GM19468 (cell line): ENCODE measurements around the gene TOP1.
"Not testable (repeated sequence)": the region's sequence is repeated elsewhere in the genome, so short reads cannot be mapped to it uniquely, and the experiment has no call there.

Experiments
- ATAC-seq: cut with Tn5 transposase; IDR thresholded peaks from one replicate; pipeline ENCODE4 v1.9.1; 2021; ENCODE audit warnings: mild to moderate bottlenecking, moderate library complexity, moderate number of reproducible peaks; ENCODE audit not compliant: unreplicated experiment; ENCODE audit errors: extremely low read depth

Gene TOP1

DNA sequence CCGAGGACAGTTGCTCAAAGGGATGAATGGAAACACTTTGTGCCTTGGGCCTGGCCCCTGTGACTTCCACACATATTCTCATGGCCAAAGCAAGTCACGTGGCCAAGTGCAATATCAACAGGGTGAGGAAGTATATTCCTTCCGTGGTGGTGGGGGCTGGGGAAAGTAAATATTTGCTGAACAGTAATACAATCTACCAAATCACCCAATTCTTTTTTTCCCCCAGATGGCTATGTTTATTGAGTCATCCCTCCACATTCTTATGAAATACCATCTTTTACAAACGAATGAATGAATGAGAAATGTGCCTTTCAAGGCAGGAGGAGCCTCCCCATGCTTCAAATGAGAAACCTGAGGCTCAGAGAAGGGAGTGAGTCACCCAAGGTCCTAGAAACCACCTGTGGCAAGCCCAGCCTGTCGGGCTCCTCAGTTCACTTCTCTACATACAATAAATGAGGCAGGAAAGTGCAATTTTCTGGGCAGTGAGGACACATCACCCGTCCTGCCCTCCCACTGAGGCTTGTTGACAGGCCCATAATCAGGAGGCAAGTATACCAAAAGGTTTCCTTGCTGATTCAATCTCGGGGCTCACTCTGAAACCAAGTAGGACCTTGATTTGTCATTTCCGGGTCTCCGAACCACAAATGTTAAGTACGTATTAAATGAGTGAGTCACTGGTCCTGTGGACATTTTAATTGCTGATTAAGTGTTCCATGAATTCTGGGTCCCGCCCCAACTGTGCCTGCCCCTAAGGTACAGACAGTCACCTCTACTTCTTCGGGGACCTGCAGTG is 25.3 kb upstream of the TOP1 start:
- ATAC-seq: no peak

DNA sequence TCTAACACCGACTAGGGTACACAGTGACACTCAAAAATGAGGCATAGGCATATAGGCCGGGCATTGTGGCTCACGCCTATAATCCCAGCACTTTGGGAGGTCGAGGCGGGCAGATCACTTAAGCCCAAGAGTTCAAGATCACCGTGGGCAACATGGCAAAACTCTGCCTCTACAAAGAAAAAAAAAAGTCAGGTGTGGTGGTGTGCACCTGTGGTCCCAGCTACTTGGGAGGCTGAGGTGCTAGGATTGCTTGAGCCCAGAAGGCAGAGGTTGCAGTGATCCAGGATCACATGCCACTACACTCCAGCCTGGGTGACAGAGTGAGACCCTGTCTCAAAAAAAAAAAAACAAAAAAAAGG is 24.7 kb upstream of the TOP1 start:
- ATAC-seq: not testable (repeated sequence)

DNA sequence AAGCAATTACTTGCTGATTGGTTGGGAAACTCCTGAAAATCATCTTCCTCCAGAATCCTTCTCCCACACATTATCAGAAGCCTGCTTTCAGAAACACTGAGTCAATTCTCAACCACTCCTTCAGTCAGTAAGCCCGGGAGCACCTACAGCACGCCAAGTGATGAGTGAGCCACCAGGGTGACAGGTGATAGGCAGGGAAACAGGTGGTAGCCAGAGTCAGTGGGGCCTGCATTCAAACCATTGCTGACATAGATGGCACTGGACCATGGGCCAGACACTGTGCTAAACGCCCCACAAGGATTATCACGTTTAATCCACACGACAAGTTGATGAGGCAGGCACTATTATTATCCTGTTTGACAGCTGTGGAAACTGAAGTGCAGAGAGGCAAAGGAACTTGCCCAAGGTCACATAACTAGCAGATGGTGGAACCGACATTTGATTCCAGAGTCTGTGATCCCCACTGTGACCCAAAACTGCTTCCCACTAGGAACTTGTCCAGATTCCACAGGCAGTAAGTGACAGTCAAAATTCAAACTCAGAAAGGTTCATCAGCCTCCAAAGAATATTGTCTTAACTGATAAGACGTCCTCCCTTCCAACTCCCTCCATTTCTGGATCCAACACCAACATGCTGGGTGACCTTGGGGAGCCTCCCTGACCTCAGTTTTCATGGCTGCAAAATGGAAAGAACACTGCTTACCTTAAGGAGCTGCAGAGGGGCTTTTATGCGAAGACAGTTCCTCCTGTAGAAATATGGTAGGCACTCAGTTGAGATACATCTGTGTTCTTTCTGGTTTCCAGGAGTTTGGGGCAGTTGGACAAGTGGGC is 23.9 kb upstream of the TOP1 start:
- ATAC-seq: no peak

GRCh38 chr20:41005361-41005729 is 23.3 kb upstream of the TOP1 start:
- ATAC-seq: no peak

DNA sequence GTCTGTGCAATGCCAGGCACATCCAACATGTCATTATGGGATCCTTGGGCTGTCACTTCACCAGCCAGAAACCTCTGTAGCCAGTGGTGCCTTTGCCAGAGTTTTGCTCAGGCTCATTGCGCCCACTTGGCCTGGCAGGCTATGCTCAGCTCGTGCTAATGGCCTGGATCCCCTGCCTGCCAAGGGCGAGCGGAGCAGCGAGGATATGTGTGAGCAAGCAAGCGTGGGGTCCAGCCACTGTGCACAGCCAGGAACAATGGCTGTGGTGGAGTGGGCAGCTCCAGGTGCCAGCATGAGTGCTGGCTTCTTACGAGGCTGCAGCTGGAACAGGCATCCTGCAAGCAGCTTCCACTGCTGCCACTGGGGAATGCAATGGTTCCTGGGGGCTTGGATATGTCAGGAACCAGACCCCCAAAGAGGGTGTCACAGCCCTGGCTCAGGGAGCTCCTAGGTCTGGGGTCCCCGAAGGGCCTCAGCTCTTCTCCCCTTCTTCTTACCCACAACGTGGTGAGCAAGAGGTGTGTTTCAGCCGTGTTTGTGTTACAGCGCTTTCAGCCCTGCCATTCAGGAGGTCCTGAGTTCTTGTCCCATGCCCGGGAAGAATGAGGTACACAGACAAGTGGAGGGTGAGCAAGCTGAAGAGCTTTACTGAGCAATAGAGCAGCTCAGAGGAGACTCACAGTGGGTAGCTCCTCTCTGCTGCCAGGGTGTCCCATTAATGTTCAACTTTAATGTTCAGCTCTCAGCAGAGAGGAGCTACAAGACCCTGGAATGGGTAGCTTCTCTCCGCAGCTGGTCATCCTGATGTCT is 22.3 kb upstream of the TOP1 start:
- ATAC-seq: no peak

DNA sequence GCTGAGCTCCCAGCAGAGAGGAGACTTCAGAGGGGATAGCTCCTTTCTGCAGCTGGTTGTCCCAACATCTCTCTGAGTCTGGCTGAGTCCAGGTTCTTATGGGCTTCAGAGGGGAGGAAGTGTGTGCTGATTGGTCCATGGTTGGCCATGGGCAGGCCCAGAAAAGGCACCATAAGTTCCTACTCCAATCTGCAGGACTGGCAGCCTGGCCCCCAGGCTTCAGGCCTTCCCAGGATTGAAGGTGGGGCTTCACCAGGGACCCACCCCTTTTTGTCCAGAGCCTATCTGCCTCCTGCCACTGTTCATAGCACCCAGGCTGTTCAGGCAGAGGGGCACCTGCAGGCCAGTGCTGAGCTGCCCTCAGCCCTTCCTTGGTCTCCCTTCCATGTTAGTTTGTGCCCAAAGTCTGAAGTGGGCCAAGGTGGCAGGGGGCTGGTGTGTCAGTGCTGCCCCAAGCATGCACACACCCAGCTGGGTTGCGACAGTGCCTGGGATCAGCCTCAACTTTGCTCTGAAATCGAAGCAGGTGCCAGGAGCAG is 21.6 kb upstream of the TOP1 start:
- ATAC-seq: no peak

GRCh38 chr20:41007481-41007880 is 21.1 kb upstream of the TOP1 start:
- no peak for ATAC-seq

- ATAC-seq: no peak
These were observed 18.7 kb upstream of the TOP1 start for GRCh38 chr20:41009946-41010345.

GRCh38 chr20:41011551-41012067 is 17.0 kb upstream of the TOP1 start:
- peak; percentile 79 for ATAC-seq

- ATAC-seq: no peak
These were observed 14.0 kb upstream of the TOP1 start for GRCh38 chr20:41014561-41015088.

DNA sequence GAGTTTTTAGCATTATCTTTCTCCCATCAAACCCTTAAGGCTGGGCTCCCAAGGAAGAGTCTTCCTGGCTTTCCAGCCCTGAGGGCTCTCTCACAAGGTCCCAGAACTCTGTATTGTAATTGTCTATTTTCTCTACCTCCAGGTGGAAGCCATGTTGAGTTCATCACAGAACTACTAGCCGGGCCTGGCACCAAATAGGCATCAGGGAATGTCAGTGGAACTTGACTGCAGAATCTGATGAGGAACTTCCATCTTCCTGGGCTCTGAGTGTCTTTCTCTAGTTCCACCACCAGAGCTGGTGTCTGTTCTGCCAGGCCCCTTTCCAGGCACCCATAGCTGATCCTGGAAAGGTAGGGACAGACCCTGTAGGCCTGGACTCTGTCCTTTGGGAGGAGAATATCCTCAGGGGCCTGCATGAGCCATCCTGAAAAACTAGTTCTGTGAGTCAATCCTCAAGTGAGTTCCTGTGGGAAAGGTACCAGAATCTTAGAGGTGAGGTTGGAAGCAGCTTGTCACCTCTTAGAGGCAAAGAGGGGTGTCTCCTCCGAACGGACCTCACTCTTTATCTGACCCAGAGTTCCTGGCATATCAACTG is 11.1 kb upstream of the TOP1 start:
- ATAC-seq: no peak

DNA sequence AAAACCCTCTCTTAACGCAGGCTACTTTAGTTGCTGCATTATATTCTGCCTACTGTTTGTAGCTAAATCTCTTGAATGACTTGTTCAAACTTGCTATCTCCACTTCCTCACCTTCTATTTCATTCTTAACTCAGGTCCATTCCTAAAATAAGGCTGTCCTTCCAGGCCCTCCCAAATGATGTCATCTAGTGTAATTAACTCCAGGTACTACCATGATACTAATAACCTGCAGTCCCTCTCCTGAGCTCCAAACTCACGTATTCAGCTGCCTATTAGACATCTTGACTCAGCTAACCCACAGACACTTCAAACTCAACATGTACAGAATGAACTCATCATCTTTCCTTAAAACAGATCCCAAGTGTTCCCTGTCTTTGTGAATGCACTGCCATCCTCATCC is 10.5 kb upstream of the TOP1 start:
- ATAC-seq: no peak

- ATAC-seq: no peak
These were observed 5.1 kb upstream of the TOP1 start for GRCh38 chr20:41023549-41023948.

GRCh38 chr20:41027366-41027765 is 1.3 kb upstream of the TOP1 start:
- ATAC-seq: no peak

GRCh38 chr20:41027872-41028358 is 707 bp upstream of the TOP1 start:
- no peak for ATAC-seq

DNA sequence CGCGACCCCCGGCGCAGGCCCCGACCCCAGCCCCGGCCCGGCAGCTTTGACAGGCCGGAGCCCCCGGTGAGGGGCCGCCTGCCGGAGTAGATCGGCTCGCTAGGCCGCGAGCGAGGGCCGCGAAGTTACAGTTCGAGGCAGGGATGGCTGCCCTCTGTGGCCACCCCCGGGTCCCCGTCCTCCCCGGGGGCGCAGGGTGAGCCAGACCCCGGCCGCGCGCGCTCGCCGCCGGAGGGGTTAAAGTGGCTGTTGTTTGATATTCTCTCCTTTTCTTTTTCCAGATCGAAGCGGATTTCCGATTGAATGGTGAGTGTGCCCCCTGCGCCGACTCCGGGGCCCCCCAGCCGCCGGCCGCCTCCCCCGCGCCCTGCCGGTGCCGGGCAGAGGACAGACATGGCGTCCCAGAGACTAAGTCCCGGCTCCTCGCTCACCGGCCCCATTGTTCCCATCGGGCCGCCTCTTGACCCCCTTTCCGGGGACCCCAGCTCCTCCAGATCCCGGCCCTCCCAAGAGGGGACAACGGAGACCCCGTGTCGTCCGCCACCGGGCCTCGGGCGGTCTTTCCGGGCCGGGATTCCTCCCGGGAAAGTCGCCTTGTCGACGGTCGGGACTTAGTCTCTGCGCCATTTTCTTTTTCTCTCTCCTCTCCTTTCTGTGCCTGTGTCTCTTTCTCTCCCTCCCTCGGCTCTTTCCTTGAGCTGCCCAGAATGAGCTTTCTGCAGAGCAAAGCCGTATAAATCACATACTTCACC is 704 bp downstream of the TOP1 start:
- no peak for ATAC-seq

- no peak for ATAC-seq
These were observed 1.4 kb downstream of the TOP1 start for GRCh38 chr20:41030061-41030460.

GRCh38 chr20:41030531-41031242 is 2.1 kb downstream of the TOP1 start:
- ATAC-seq: no peak
